Mesenchymal stem cell (in vitro differentiated cells and primary cell): ENCODE data around the gene FAM47C.
"Not testable (repeated sequence)": the region's sequence is repeated elsewhere in the genome, so short reads cannot be mapped to it uniquely, and the experiment has no call there.

Experiments
- DNase-seq: peaks from one replicate; pipeline ENCODE4 v3.0.0-alpha.2; 2013
- H2AFZ ChIP-seq: one replicate; pipeline ENCODE4 v1.6.1; 2013; ENCODE audit warnings: low read depth, mild to moderate bottlenecking, control low read depth, inconsistent platforms, low read length, moderate library complexity
- H2AK5ac ChIP-seq: 2 replicates; pipeline ENCODE4 v1.6.1; 2013; ENCODE audit warnings: low read length, moderate library complexity, mild to moderate bottlenecking, inconsistent platforms; ENCODE audit not compliant: severe bottlenecking
- H2BK120ac ChIP-seq: one replicate; pipeline ENCODE4 v1.6.1; 2013; ENCODE audit warnings: low read depth, mild to moderate bottlenecking, inconsistent platforms, low read length, moderate library complexity
- H2BK12ac ChIP-seq, 2 experiments: one replicate each; pipeline ENCODE4 v1.6.1; 2013; ENCODE audit warnings: inconsistent platforms in 2 of 2, low read length in 2 of 2, mild to moderate bottlenecking in 2 of 2, moderate library complexity in 2 of 2, control low read depth in 1 of 2
- H2BK15ac ChIP-seq: one replicate; pipeline ENCODE4 v1.6.1; 2013; ENCODE audit warnings: mild to moderate bottlenecking, low read depth, inconsistent platforms; ENCODE audit not compliant: poor library complexity, severe bottlenecking
- H2BK5ac ChIP-seq: 2 replicates; pipeline ENCODE4 v1.6.1; 2013; ENCODE audit warnings: low read depth, mild to moderate bottlenecking, low read length, control low read depth, inconsistent platforms; ENCODE audit not compliant: poor library complexity, severe bottlenecking
- H3K14ac ChIP-seq, 2 experiments: one replicate each; pipeline ENCODE4 v1.6.1; 2013; ENCODE audit warnings: inconsistent platforms in 2 of 2, low read length in 2 of 2, control low read depth in 1 of 2, mild to moderate bottlenecking in 1 of 2, moderate library complexity in 1 of 2
- H3K18ac ChIP-seq, 2 experiments: one replicate each; pipeline ENCODE4 v1.6.1; 2013; ENCODE audit warnings: inconsistent platforms in 2 of 2, low read length in 2 of 2, control low read depth in 1 of 2, low read depth in 1 of 2, mild to moderate bottlenecking in 1 of 2
- H3K23ac ChIP-seq, 2 experiments: one replicate each; pipeline ENCODE4 v1.6.1; 2013; ENCODE audit warnings: inconsistent platforms in 2 of 2, low read length in 2 of 2, mild to moderate bottlenecking in 2 of 2, moderate library complexity in 2 of 2, control low read depth in 1 of 2
- H3K27ac ChIP-seq: 2 replicates; pipeline ENCODE4 v1.5.1; 2013; ENCODE audit warnings: mild to moderate bottlenecking, moderate library complexity, low read length, control low read depth, inconsistent platforms; ENCODE audit not compliant: poor library complexity, severe bottlenecking
- H3K27me3 ChIP-seq, 2 experiments: 2 replicates each; pipeline versions ENCODE4 v1.6.1 to v1.7.0; 2013; ENCODE audit warnings: low read length in 2 of 2, mild to moderate bottlenecking in 2 of 2, moderate library complexity in 2 of 2, control low read depth in 1 of 2, inconsistent platforms in 1 of 2; ENCODE audit not compliant: control insufficient read depth in 1 of 2, insufficient read depth in 1 of 2
- H3K36me3 ChIP-seq, 2 experiments: 2 replicates each; pipeline versions ENCODE4 v1.6.1 to v1.7.0; 2013; ENCODE audit warnings: low read length in 2 of 2, control low read depth in 1 of 2, inconsistent platforms in 1 of 2, low read depth in 1 of 2, mild to moderate bottlenecking in 1 of 2; ENCODE audit not compliant: insufficient read depth in 2 of 2, control insufficient read depth in 1 of 2
- H3K4ac ChIP-seq, 2 experiments: one replicate each; pipeline ENCODE4 v1.6.1; 2013; ENCODE audit warnings: inconsistent platforms in 2 of 2, low read length in 2 of 2, mild to moderate bottlenecking in 2 of 2, moderate library complexity in 2 of 2, control low read depth in 1 of 2, low read depth in 1 of 2
- H3K4me1 ChIP-seq: 2 replicates; pipeline ENCODE4 v1.6.1; 2013; ENCODE audit warnings: low read depth, low read length, control low read depth; ENCODE audit not compliant: control insufficient read depth, insufficient read depth
- H3K4me2 ChIP-seq: 2 replicates; pipeline ENCODE4 v1.6.1; 2013; ENCODE audit warnings: low read length, mild to moderate bottlenecking, inconsistent platforms; ENCODE audit not compliant: poor library complexity, severe bottlenecking
- H3K4me3 ChIP-seq, 2 experiments: 2 replicates each; pipeline versions ENCODE4 v1.5.1 to v1.7.0; 2013; ENCODE audit warnings: low read length in 2 of 2, mild to moderate bottlenecking in 2 of 2, control low read depth in 1 of 2, low read depth in 1 of 2; ENCODE audit not compliant: insufficient read depth in 1 of 2
- H3K79me1 ChIP-seq: replicated peaks from 2 replicates; pipeline ENCODE4 v1.6.1; 2013; ENCODE audit warnings: mild to moderate bottlenecking, control low read depth, low read length, inconsistent platforms; ENCODE audit not compliant: poor library complexity, severe bottlenecking
- H3K9ac ChIP-seq: 2 replicates; pipeline ENCODE4 v1.7.0; 2013; ENCODE audit warnings: mild to moderate bottlenecking, low read length, moderate library complexity
- H3K9me3 ChIP-seq: 2 replicates; pipeline ENCODE4 v1.7.0; 2013; ENCODE audit warnings: mild to moderate bottlenecking, low read length; ENCODE audit not compliant: control insufficient read depth
- H4K8ac ChIP-seq: one replicate; pipeline ENCODE4 v1.6.1; 2013; ENCODE audit warnings: inconsistent platforms, mild to moderate bottlenecking, low read length, moderate library complexity
- H4K91ac ChIP-seq: one replicate; pipeline ENCODE4 v1.6.1; 2013; ENCODE audit warnings: mild to moderate bottlenecking, low read length, inconsistent platforms
- WGBS: methylation state at CpG from one replicate; pipeline ENCODE4 v1.1.7; 2013; ENCODE audit warnings: mixed read lengths; 5-methylcytosine and 5-hydroxymethylcytosine counted together

The FAM47C gene

DNA sequence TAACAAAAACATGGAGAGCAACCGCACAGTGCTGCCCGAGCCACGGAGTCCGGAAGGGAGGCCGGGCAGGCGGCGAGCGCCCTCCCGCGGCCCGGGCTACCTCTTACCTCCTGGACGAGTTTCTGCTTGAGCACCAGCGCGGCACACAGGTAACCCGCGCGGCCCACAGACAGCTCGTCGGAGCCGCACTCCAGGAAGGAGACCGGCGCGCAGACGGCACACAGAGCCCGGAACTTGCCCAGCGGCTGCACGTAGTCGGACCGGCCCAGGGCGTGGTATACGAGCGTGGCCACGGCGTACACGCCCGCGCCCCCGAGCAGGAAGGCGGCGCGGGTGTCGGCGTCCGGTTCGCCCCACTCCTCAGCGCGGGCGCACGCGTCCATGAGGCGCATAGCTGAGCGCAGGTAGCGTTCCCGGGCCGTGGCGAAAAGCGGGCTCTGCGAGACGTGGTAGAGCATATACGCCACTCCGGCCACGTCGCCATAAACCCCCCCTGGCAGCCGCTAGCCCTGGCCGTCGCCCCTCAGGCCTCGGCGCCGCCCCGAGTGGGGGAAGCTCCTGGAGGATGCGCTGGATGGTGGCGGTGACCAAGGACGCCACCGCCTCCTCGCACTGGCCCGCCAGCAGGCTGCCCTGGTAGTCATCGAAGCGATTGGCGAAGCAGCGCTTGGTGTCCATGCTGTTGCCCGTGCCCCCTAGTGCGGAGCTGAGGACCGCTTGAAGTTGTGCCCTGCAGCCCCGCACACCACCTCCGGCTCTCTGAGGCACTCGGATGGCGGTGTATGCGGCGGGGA lies 22.6 kb upstream of the FAM47C start:
- H2BK12ac ChIP-seq, H3K79me1 ChIP-seq, H4K8ac ChIP-seq, H2BK15ac ChIP-seq, H3K4ac ChIP-seq, H3K4me1 ChIP-seq, H2AK5ac ChIP-seq, H2BK120ac ChIP-seq, H3K9me3 ChIP-seq, DNase-seq, H3K27ac ChIP-seq, H3K36me3 ChIP-seq, H3K27me3 ChIP-seq, H2AFZ ChIP-seq, H3K23ac ChIP-seq, H4K91ac ChIP-seq, H3K18ac ChIP-seq, H3K14ac ChIP-seq, H2BK5ac ChIP-seq: not testable (repeated sequence)
- H3K4me2 ChIP-seq, result peak overlapping the region; percentile 47
- WGBS, result 0% methylated on average over 16 of the region's 89 CpGs
- peak overlapping the region; percentile 36 to 63 for H3K4me3 ChIP-seq
- H3K9ac ChIP-seq, result peak overlapping the region; percentile 54

DNA sequence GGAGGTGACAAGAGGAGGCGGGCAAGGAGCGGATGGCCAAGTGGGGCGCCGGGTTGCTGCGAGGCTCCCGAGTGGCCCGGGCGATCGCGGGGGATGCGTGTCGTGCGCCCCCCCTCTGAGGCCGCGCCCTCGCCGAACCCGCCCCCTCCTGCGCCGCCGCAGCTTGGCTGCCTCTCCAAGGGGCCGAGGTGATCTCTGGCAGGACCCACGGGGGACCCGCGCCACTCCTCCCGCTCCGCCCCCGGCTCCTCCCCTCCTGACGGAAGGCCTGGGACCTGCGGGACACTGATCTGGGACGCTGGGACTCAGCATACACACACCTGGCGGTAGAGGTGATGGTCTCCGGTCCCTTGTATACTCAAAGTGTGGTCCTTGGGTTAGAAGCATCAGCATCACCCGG lies 21.9 kb upstream of the FAM47C start:
- Histone ChIP-seq H3K23ac (no peak overlapping the region), H3K36me3 (no peaks in the 10 kb centered on the region), H4K91ac (no peak overlapping the region), H2AK5ac (no peak overlapping the region), H2BK15ac (no peak overlapping the region), H3K27ac (no peak overlapping the region), H2BK120ac (no peak overlapping the region), H2AFZ (no peak overlapping the region), H2BK5ac (no peak overlapping the region), H3K27me3 (no peaks in the 10 kb centered on the region), H4K8ac (no peak overlapping the region), H3K4me3 (peak overlapping the region; percentile 36 to 41), H3K9ac (no peak overlapping the region), H3K18ac (no peak overlapping the region), H3K9me3 (no peaks in the 10 kb centered on the region), H3K4me2 (peak overlapping the region; percentile 47), H3K4ac (no peak overlapping the region), H2BK12ac (no peak overlapping the region), H3K14ac (no peak overlapping the region), H3K4me1 (peaks cover 6% of the 10 kb centered on the region), H3K79me1 (no peaks in the 10 kb centered on the region)
- 0% methylated on average over 1 of the region's 34 CpGs for WGBS
- no peak for DNase-seq

DNA sequence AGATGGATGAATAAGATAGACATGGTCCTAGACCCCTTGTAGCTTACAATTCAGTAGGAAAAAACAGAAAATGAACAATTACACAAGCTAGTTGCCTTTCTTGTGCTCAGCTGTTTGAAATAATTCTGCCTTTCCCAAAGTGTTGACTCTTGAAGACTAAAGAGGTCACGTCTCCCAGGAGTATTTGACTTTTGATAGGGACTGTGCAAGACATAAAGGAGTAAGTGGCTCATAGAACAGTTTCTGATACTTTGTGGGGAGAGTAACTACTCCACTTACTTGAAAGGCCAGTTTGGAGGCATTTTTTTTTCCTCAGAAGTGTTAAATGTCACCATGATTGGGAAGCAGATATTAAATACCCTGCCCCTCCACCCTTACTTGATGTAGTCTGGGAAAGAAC lies 21.0 kb upstream of the FAM47C start:
- WGBS, result no CpG with 5 or more reads among the region's 1 CpG
- H2BK5ac ChIP-seq, H3K27me3 ChIP-seq, H2BK12ac ChIP-seq, H3K18ac ChIP-seq, H3K4ac ChIP-seq, H4K91ac ChIP-seq, H3K14ac ChIP-seq, H3K23ac ChIP-seq, H3K27ac ChIP-seq, H3K4me1 ChIP-seq, H2AK5ac ChIP-seq, H3K9me3 ChIP-seq, H2BK15ac ChIP-seq, DNase-seq, H2AFZ ChIP-seq, H3K4me3 ChIP-seq, H3K79me1 ChIP-seq, H2BK120ac ChIP-seq, H3K36me3 ChIP-seq, H3K9ac ChIP-seq, H3K4me2 ChIP-seq, H4K8ac ChIP-seq: not testable (repeated sequence)

DNA sequence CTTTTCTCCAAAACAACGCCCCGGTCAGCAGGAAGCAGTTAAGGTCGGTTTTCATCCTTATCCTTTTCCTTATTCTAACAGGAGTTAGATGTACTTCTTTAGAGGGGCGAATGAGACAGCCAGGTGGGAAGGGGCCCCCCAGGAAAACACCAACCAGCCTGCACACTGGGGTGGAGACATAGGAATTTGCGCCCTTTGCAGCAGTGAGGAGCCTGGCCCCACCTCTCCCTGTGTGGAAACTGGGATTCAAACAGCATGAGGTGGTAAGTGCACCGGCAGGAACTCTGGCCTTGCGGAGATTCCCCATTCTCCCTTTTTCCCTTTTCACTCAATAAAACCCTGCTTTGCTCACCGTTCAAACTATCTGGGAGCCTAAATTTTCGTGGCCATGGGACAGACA lies 8.0 kb upstream of the FAM47C start:
- Histone ChIP-seq H2AFZ (no peak overlapping the region), H2AK5ac (no peak overlapping the region), H3K27me3 (peaks cover 0 to 7% of the 10 kb centered on the region in 2 experiments), H2BK120ac (no peak overlapping the region), H4K8ac (no peak overlapping the region), H3K23ac (no peak overlapping the region), H3K27ac (no peak overlapping the region), H3K14ac (no peak overlapping the region), H3K18ac (no peak overlapping the region), H3K9me3 (peaks cover 5% of the 10 kb centered on the region), H2BK15ac (no peak overlapping the region), H3K36me3 (no peaks in the 10 kb centered on the region), H3K4ac (no peak overlapping the region), H2BK12ac (no peak overlapping the region), H2BK5ac (no peak overlapping the region), H4K91ac (no peak overlapping the region), H3K4me1 (no peaks in the 10 kb centered on the region), H3K79me1 (no peaks in the 10 kb centered on the region), H3K4me2 (no peak overlapping the region), H3K9ac (no peak overlapping the region), H3K4me3 (no peak overlapping the region)
- no peak for DNase-seq
- 48% methylated on average over 4 of the region's 9 CpGs for WGBS
